Body of pancreas (tissue), 4 donors: ENCODE data around the gene BTBD1.

Experiments
- POLR2A ChIP-seq, 3 donors: fragments of 450-650 bp; IDR thresholded peaks; one replicate each; pipeline ENCODE4 v1.6.1; 2016; ENCODE audit warnings: antibody characterized with exemption in 3 of 3, mild to moderate bottlenecking in 2 of 3
- TF ChIP-seq, protein P1 (sequence below), 7 experiments: fragments of 450-650 bp in 4 of 7; fragments of 200-600 bp in 3 of 7; sonication (generic) in 3 of 7; IDR thresholded peaks; one replicate each; pipeline ENCODE4 v1.5.1; 2016 to 2019; ENCODE audit warnings: antibody characterized with exemption in 7 of 7

DNA sequence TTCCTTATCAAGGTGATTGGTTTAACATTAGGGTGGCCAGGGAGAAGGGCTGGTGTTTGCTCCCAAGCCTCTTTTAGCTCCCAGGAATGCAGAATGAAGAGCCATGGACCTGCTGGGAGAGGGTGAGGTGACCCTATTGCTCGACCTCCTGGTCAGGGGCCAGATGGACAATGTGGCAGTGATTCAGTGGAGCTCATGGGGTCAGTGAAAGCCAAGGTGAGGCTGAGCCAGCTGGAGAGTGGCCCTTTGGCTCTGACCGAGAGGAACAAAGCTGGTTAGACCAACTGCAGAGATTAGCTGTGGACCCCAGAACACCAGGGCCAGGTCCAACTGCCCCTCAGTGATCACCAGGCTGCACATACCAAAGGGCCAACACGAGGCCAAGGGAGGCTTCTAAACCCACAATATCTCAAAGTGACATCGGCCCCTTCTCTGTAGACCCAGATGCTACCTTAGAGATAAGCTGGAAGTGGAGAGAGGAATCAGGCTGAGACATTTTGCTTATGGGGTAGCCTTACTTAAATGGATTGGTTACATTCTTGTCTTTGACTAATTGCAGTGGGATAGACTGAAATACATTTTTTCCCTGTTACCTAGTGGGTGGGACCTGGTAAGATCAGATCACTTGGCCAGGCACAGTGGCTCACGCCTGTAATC, 15.8 kb upstream of the BTBD1 start:
- TF ChIP-seq, protein P1, sequence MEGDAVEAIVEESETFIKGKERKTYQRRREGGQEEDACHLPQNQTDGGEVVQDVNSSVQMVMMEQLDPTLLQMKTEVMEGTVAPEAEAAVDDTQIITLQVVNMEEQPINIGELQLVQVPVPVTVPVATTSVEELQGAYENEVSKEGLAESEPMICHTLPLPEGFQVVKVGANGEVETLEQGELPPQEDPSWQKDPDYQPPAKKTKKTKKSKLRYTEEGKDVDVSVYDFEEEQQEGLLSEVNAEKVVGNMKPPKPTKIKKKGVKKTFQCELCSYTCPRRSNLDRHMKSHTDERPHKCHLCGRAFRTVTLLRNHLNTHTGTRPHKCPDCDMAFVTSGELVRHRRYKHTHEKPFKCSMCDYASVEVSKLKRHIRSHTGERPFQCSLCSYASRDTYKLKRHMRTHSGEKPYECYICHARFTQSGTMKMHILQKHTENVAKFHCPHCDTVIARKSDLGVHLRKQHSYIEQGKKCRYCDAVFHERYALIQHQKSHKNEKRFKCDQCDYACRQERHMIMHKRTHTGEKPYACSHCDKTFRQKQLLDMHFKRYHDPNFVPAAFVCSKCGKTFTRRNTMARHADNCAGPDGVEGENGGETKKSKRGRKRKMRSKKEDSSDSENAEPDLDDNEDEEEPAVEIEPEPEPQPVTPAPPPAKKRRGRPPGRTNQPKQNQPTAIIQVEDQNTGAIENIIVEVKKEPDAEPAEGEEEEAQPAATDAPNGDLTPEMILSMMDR (IDR thresholded peaks at IDR 0.05): no peak
- no peak for TF ChIP-seq POLR2A (IDR thresholded peaks at IDR 0.05)
